ENCODE measurements around the gene SPACA7. TPM values are rescaled to one million over a fixed set of nuclear protein-coding genes. Genes with fewer than 3 reads are reported as not detected.

SPACA7 gene
- total and polyA plus RNA-seq, 8 donors: not detected

DNA sequence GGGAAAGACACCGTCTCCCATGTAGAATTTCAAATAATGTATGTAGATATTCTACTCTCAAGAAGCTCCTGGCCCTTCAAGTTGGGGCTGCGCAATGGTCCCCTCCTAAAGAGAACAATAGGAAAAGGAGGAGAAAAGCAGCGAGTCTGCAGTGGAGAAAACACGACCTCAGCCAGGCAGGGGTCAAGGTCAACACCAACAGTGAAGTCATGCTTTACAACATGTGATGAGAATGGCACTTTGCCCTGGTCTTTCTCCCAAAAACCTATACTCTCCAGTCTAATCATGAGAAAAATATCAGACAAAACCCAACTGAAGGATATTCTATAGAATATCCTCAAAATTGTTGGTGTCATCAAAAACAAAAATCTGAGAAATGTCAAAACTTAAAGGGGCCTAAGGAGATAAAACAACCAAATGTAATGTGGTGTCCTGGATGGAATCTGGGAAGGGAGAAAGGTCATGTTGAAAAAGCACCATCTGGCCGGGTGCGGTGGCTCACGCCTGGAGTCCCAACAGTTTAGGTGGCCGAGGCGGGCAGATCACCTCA, 101.0 kb downstream of the SPACA7 start:
- Histone ChIP-seq H3K9me3 (no peaks in the 10 kb centered on the region), H3K27ac (no peak overlapping the region), H3K4me1 (no peaks in the 10 kb centered on the region), H3K4me3 (no peak overlapping the region), H3K27me3 (no peaks in the 10 kb centered on the region), H3K36me3 (no peaks in the 10 kb centered on the region)
- ATAC-seq (no peak), DNase-seq (no peak), FAIRE-seq (no peak)
- intact Hi-C loops (cut with DNase I): no loop called here
- TF ChIP-seq, protein P1, sequence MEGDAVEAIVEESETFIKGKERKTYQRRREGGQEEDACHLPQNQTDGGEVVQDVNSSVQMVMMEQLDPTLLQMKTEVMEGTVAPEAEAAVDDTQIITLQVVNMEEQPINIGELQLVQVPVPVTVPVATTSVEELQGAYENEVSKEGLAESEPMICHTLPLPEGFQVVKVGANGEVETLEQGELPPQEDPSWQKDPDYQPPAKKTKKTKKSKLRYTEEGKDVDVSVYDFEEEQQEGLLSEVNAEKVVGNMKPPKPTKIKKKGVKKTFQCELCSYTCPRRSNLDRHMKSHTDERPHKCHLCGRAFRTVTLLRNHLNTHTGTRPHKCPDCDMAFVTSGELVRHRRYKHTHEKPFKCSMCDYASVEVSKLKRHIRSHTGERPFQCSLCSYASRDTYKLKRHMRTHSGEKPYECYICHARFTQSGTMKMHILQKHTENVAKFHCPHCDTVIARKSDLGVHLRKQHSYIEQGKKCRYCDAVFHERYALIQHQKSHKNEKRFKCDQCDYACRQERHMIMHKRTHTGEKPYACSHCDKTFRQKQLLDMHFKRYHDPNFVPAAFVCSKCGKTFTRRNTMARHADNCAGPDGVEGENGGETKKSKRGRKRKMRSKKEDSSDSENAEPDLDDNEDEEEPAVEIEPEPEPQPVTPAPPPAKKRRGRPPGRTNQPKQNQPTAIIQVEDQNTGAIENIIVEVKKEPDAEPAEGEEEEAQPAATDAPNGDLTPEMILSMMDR (IDR thresholded peaks at IDR 0.05): no peak
- WGBS, 2 donors: 87 to 88% methylated on average over 9 of the region's 9 CpGs

DNA sequence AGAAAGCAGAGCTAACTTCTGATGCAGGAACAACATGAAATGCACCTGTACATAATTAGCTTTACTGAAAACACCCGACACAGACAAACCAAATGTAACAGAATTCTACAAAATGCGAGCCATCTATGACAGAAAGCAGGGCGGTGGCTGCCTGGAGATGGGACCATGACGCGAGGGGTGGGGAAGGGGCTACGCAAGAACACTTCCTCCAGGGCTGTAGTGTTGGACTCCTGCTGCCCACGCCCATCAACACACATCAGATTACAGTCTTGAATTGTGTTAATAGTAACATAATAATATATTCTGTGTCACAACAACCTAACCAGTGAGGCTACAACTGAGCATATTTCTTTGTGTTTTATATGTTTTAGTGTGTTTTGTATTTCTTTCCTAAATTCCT, 103.2 kb downstream of the SPACA7 start:
- Histone ChIP-seq H3K27me3 (no peaks in the 10 kb centered on the region), H3K4me3 (no peak overlapping the region), H3K27ac (no peak overlapping the region), H3K36me3 (no peaks in the 10 kb centered on the region), H3K9me3 (no peaks in the 10 kb centered on the region), H3K4me1 (no peaks in the 10 kb centered on the region)
- intact Hi-C loops (cut with DNase I): no loop called here
- WGBS, 2 donors: 95 to 98% methylated on average over 7 of the region's 7 CpGs
- FAIRE-seq (no peak), ATAC-seq (no peak), DNase-seq (no peak)
- TF ChIP-seq, protein P1 (IDR thresholded peaks at IDR 0.05): no peak

DNA sequence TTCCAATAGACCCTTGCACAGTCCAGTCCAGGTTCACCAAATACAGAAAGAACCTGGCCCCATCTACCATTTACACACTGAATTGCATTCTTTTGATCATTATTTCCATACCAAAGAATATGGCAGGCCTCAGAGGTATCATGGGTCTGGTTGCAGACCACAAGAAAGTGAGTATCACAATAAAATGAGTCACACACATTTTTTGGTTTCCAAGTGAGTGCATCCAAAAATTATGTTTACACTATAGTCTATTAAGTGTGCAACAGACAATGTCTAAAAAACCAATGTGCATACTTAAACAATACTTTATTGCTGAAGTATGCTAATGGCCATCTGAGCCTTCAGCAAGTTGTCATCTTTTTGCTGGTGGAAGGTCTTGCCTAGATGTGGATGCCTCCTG, 105.3 kb downstream of the SPACA7 start:
- ATAC-seq (no peak), DNase-seq (no peak), FAIRE-seq (no peak)
- no peak overlapping the region for H3K27ac ChIP-seq
- no peaks in the 10 kb centered on the region for H3K27me3 ChIP-seq
- no peaks in the 10 kb centered on the region for H3K4me1 ChIP-seq
- no peaks in the 10 kb centered on the region for H3K9me3 ChIP-seq
- peaks cover 0 to 4% (median 0%) of the 10 kb centered on the region in 3 donors for H3K36me3 ChIP-seq
- intact Hi-C loops (cut with DNase I): no loop called here
- TF ChIP-seq, protein P1 (IDR thresholded peaks at IDR 0.05): no peak
- no peak overlapping the region for H3K4me3 ChIP-seq

DNA sequence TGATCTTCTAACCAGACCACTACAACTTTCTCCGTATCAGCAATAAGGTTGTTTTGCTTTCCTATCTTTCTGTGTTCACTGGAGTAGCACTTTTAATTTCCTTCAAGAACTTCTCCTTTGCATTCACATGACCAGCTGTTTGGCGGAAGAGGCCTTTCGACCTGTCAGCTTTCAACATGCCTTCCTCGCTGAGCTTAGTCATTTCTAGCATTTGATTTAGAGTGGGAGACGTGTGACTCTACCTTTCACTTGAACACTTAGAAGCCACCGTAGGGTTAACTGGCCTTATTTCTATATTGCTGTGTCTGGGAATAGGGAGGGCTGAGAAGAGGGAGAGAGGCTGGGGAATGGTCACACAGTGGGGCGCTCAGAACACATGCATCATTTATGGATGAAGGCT, 107.1 kb downstream of the SPACA7 start:
- TF ChIP-seq, protein P1 (IDR thresholded peaks at IDR 0.05): no peak
- no peak overlapping the region for H3K4me3 ChIP-seq
- H3K9me3 ChIP-seq: no peaks in the 10 kb centered on the region
- H3K4me1 ChIP-seq: no peaks in the 10 kb centered on the region
- ATAC-seq (no peak), FAIRE-seq (no peak), DNase-seq (no peak)
- no peak overlapping the region for H3K27ac ChIP-seq
- WGBS, 2 donors: 97% methylated on average over 7 of the region's 7 CpGs
- peaks cover 0 to 7% (median 0%) of the 10 kb centered on the region in 3 donors for H3K36me3 ChIP-seq
- intact Hi-C loops (cut with DNase I): no loop called here
- H3K27me3 ChIP-seq: no peaks in the 10 kb centered on the region

Other genes starting within 250 kb of the SPACA7 start
- 10 to 100 TPM; 11.3 to 20.2 (median 13.0) TPM for gene TUBGCP3, start 211.8 kb downstream of the SPACA7 start, total RNA-seq
- gene TUBGCP3, start 211.8 kb downstream of the SPACA7 start, polyA plus RNA-seq: 10 to 100 TPM in 1 of 2 donors, 1 to 10 TPM in 1; 6.3 to 12.8 TPM